HepG2 (cell line): ENCODE measurements around the gene FSIP1.

Experiments
- ATF6 ChIP-seq: sonication (generic); formaldehyde crosslinking; conservative IDR thresholded peaks from 2 replicates; pipeline ENCODE4 v1.4.0; 2020; ENCODE audit warnings: missing genetic modification reagents
- CTCF ChIP-seq: sonication (generic); formaldehyde crosslinking; IDR thresholded peaks from 2 replicates; pipeline ENCODE4 v1.5.0; 2020; ENCODE audit warnings: mild to moderate bottlenecking, missing genetic modification reagents, moderate library complexity
- E2F5 ChIP-seq: sonication (generic); formaldehyde crosslinking; conservative IDR thresholded peaks from 2 replicates; pipeline ENCODE4 v1.4.0; 2020; ENCODE audit warnings: missing genetic modification reagents
- EZH2 ChIP-seq: conservative IDR thresholded peaks from 2 replicates; pipeline ENCODE4 v1.6.1; 2012; ENCODE audit warnings: mild to moderate bottlenecking, low read depth, low read length, moderate library complexity
- RAD21 ChIP-seq: fragments of 450-650 bp; formaldehyde crosslinking; IDR thresholded peaks from 2 replicates; pipeline ENCODE4 v1.5.0; 2020; ENCODE audit warnings: mild to moderate bottlenecking
- SIX4 ChIP-seq: sonication (generic); formaldehyde crosslinking; IDR thresholded peaks from 2 replicates; pipeline ENCODE4 v1.4.0; 2020; ENCODE audit warnings: missing genetic modification reagents
- STAT6 ChIP-seq: sonication (generic); formaldehyde crosslinking; IDR thresholded peaks from 2 replicates; pipeline ENCODE4 v1.4.0; 2020; ENCODE audit warnings: missing genetic modification reagents, mild to moderate bottlenecking, borderline replicate concordance
- TCF7L2 ChIP-seq: IDR thresholded peaks from 2 replicates; pipeline ENCODE4 v1.6.1; 2011; ENCODE audit warnings: mild to moderate bottlenecking, low read depth, low read length, moderate library complexity
- UBTF ChIP-seq: sonication (generic); formaldehyde crosslinking; IDR thresholded peaks from 2 replicates; pipeline ENCODE4 v1.4.0; 2020; ENCODE audit warnings: mild to moderate bottlenecking, missing genetic modification reagents

- no peak for TF ChIP-seq EZH2
- TF ChIP-seq STAT6 (CRISPR knock-in tag), result no peak
- no peak for TF ChIP-seq CTCF (CRISPR knock-in tag)
- TF ChIP-seq SIX4 (CRISPR knock-in tag), result no peak
- TF ChIP-seq UBTF (CRISPR knock-in tag), result no peak
- no peak for TF ChIP-seq RAD21 (CRISPR knock-in tag)
- TF ChIP-seq TCF7L2, result no peak
- TF ChIP-seq E2F5, result no peak
- no peak for TF ChIP-seq ATF6 (CRISPR knock-in tag)
These were observed 190.7 kb downstream of the FSIP1 start for GRCh38 chr15:39591896-39592315.
